Subcutaneous adipose tissue (tissue), 4 donors: ENCODE results near the gene FHL2. TPM values are rescaled to one million over a fixed set of nuclear protein-coding genes. Genes with fewer than 3 reads are reported as not detected.

ENCODE experiments used
- CTCF ChIP-seq: fragments of 450-650 bp; IDR thresholded peaks from one replicate; pipeline ENCODE4 v1.5.1; 2016; ENCODE audit warnings: low read depth, mild to moderate bottlenecking, control low read depth, antibody characterized with exemption, moderate library complexity
- total RNA-seq, 4 donors: library from RNA; depleted of rRNA; stranded (reverse); fragments of >200 nt; gene quantifications; one replicate each; pipeline ENCODE4 v1.1.0, GENCODE V29; 2016

FHL2 gene
- total RNA-seq, 4 donors from 2014 or later = 24.1 to 35.9 (median 30.2) TPM

DNA sequence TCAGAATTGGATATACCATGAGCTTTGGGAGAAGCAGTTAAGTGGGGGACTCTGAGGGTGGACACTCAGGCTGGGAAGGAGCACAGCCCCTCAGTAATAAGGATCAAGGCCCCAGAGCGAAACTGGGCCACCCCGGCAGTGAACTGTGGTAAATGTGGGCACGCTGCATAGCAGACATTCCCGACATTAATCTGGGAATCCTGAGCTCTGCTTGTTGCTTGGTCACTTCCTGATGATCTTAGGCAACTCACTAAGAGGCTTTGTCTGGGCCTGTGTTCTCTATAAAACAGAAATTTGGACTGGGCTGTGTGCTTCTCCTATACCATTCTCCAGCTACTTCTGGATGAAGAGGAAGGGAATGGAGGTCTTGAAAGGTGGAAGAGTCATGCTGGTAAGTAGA is 74.1 kb downstream of the FHL2 start:
- no peak for TF ChIP-seq CTCF

GRCh38 chr2:105324101-105324500 is 74.8 kb downstream of the FHL2 start:
- TF ChIP-seq CTCF = no peak

DNA sequence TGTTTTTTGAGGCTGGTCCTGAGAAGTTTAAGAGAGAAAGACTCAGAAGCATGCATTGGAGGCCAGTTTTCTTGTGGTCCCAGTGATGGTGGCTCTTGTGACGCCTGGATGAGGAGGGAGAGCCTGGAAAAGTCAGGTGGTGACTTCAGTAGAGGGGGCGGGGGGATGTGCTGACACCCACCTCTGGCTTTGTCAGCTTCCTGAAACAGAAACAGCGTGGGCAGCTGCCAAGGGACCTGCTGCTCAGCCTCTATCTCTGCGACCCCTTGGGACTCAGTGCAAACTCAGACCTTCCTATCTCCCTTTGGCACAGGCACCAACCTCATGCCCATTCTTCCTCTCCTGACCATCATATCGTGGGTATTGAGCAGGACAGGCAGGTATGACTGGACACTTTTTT is 75.7 kb downstream of the FHL2 start:
- TF ChIP-seq CTCF = no peak

- TF ChIP-seq CTCF = no peak
Observed at GRCh38 chr2:105321875-105322646, 76.8 kb downstream of the FHL2 start.

DNA sequence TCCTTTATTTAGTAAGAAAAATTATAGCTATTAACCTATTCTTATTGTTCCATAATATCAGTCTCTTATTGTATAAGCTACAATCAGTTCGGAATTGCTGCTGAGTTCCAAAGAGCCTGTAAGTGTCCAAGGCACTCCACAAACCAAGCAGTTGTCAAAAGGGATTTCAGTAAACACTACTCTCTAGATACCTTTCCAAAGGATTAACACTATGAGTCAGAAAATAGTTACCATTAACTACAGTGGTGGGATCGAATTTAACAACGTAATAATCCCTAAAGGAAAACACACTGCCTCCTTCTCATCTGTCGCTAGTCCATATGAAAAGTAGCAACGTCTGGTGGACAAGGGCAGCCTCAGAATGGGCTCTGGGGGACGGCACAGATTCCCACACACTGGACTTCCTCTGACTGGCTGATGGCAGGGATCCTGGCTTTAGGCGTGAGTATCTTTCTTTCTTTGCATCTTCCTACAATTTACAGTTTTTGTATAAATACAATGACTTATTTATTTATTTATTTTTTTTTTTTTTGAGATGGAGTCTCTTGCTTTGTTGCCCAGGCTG is 78.1 kb downstream of the FHL2 start:
- no peak for TF ChIP-seq CTCF

- no peak for TF ChIP-seq CTCF
Observed at GRCh38 chr2:105317937-105318336, 80.9 kb downstream of the FHL2 start.

DNA sequence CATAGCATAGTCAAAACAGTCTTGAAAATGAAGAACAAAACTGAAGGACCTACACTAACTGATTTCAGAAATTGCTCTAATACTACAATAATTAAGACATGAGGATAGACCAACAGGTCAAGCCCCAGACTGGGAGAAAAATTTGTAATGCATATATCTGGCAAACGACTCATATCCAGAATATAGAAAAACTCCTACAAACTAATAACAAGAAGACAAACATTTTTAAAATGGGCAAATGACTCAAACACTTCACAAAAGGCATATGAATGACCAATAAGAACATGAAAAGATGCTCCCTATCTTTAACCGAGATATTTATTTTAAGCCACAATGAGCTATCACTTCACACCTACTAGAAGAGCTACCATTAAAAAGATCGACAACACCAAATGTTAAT is 83.5 kb downstream of the FHL2 start:
- no peak for TF ChIP-seq CTCF
